ENCODE data around the gene GPR137B.

GPR137B gene

DNA sequence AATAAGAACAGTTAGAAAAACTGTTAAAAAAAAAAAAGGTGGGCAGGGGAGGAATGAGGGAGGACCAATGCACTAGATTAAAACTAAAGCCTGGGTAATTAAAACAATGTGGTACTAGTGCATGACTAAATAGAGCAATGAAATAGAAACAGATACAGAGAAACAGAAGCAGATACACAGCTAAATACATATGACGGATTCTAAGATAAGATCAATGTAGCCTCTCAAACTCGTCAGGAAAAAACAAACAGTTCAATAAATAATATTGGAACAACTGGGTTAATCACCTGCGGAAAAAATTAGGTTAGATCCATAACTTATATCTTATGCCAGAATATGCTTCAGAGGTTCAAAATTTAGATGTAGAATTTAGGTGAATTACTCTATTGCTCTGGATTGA, 71.2 kb downstream of the GPR137B start:
- H3K4me3 ChIP-seq (ENCODE audit: low read length): no peak overlapping the region
- TF ChIP-seq, protein P1, sequence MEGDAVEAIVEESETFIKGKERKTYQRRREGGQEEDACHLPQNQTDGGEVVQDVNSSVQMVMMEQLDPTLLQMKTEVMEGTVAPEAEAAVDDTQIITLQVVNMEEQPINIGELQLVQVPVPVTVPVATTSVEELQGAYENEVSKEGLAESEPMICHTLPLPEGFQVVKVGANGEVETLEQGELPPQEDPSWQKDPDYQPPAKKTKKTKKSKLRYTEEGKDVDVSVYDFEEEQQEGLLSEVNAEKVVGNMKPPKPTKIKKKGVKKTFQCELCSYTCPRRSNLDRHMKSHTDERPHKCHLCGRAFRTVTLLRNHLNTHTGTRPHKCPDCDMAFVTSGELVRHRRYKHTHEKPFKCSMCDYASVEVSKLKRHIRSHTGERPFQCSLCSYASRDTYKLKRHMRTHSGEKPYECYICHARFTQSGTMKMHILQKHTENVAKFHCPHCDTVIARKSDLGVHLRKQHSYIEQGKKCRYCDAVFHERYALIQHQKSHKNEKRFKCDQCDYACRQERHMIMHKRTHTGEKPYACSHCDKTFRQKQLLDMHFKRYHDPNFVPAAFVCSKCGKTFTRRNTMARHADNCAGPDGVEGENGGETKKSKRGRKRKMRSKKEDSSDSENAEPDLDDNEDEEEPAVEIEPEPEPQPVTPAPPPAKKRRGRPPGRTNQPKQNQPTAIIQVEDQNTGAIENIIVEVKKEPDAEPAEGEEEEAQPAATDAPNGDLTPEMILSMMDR (conservative IDR thresholded peaks at IDR 0.05; ENCODE audit: low read length): no peak
- DNase-seq (ENCODE audit: low read depth): peak; percentile 36

GRCh38 chr1:236214761-236215160, 72.4 kb downstream of the GPR137B start:
- DNase-seq (ENCODE audit: low read depth): no peak
- no peak overlapping the region for H3K4me3 ChIP-seq (ENCODE audit: low read length)
- TF ChIP-seq, protein P1 (conservative IDR thresholded peaks at IDR 0.05; ENCODE audit: low read length): no peak

DNA sequence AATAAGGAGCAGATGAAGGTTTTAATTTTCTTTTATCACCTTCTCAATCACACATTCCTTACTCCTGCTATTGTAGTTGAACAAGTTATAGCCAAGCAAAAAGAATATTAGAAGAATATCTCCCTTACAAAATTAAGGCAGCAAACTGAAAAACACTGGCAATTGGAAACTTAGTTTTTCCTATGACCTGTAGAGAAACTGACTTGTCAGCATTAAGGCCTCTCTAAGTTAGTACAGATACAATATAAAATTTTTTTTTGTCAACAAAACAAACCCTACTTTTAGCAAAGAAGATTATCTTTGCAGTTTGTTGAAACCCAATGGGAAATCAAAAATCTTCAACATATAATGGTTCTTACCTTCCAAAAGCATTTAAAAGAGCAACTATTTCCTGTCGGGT, 78.1 kb downstream of the GPR137B start:
- TF ChIP-seq, protein P1 (conservative IDR thresholded peaks at IDR 0.05; ENCODE audit: low read length): no peak
- no peak overlapping the region for H3K4me3 ChIP-seq (ENCODE audit: low read length)
- no peak for DNase-seq (ENCODE audit: low read depth)

- no peak for DNase-seq (ENCODE audit: low read depth)
- no peak overlapping the region for H3K4me3 ChIP-seq (ENCODE audit: low read length)
- TF ChIP-seq, protein P1 (conservative IDR thresholded peaks at IDR 0.05; ENCODE audit: low read length): no peak
Measured at GRCh38 chr1:236222632-236223031, 80.3 kb downstream of the GPR137B start.

GRCh38 chr1:236228411-236228810, 86.1 kb downstream of the GPR137B start:
- TF ChIP-seq, protein P1 (conservative IDR thresholded peaks at IDR 0.05; ENCODE audit: low read length): no peak
- no peak overlapping the region for H3K4me3 ChIP-seq (ENCODE audit: low read length)
- no peak for DNase-seq (ENCODE audit: low read depth)

- H3K4me3 ChIP-seq (ENCODE audit: low read length): no peak overlapping the region
- no peak for DNase-seq (ENCODE audit: low read depth)
- TF ChIP-seq, protein P1 (conservative IDR thresholded peaks at IDR 0.05; ENCODE audit: low read length): no peak
Measured at GRCh38 chr1:236235116-236235515, 92.8 kb downstream of the GPR137B start.

- TF ChIP-seq, protein P1 (conservative IDR thresholded peaks at IDR 0.05; ENCODE audit: low read length): no peak
- no peak overlapping the region for H3K4me3 ChIP-seq (ENCODE audit: low read length)
- no peak for DNase-seq (ENCODE audit: low read depth)
Measured at GRCh38 chr1:236239092-236239585, 96.8 kb downstream of the GPR137B start.

Data from AG10803 (cell line).